ENCODE measurements around the gene VHLL. TPM values are rescaled to one million over a fixed set of nuclear protein-coding genes. Genes with fewer than 3 reads are reported as not detected.

Gene VHLL
- polyA plus RNA-seq, 3 donors, result not detected

DNA sequence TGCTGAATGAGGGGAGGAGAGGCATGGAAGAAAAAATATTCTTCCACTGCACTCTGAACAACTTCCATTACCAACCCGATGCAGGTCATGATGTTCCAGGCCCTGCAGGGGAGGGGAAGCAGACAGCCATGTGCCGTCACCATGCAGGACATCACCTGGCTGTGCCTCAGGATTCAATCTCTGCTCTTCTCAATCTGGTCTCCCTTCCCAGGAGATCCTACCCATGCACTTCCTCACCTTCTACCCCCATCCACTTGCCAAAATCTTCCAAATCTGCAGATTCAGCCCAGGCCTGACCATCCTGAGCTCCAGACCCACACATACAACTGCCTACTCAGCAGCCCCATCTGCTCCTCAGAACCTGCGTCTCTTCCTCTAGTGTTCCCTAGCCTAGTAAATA is 45.5 kb downstream of the VHLL start:
- Histone ChIP-seq H3K4me3 (replicated peaks in 1 of 3; ENCODE audit: low read depth in 2 of 3, low read length in 3 of 3) (no peak overlapping the region), H3K27ac (ENCODE audit: low read depth in 1 of 2, low read length in 2 of 2) (no peak overlapping the region), H3K27me3 (ENCODE audit: control insufficient read depth in 2 of 2, insufficient read depth in 2 of 2, low read length in 2 of 2) (no peaks in the 10 kb centered on the region), H4K20me1 (ENCODE audit: insufficient read depth, low read length) (peaks cover 60% of the 10 kb centered on the region), H2AFZ (ENCODE audit: insufficient read depth, low read depth, low read length, poor library complexity, severe bottlenecking) (no peak overlapping the region), H3K4me2 (replicated peaks; ENCODE audit: extremely low read depth, low read length, poor library complexity, severe bottlenecking) (no peak overlapping the region), H3K36me3 (replicated peaks in 1 of 2; ENCODE audit: control insufficient read depth in 1 of 2, insufficient read depth in 2 of 2, low read length in 2 of 2) (peaks cover 91 to 93% of the 10 kb centered on the region in 2 donors), H3K79me2 (ENCODE audit: insufficient read depth, low read length) (no peaks in the 10 kb centered on the region), H3K9ac (ENCODE audit: insufficient read depth, low read length, poor library complexity, severe bottlenecking) (no peak overlapping the region), H3K9me3 (replicated peaks in 1 of 2; ENCODE audit: control insufficient read depth in 1 of 2, insufficient read depth in 1 of 2, low read length in 2 of 2) (no peaks in the 10 kb centered on the region), H3K4me1 (ENCODE audit: control insufficient read depth in 1 of 2, insufficient read depth in 2 of 2, low read length in 2 of 2) (no peaks in the 10 kb centered on the region)
- no peak for DNase-seq
- Mint-ChIP-seq H3K27me3 (ENCODE audit: low read depth in 3 of 3) (peaks cover 0 to 1% (median 0%) of the 10 kb centered on the region in 3 donors), H3K4me3 (no peak overlapping the region), H3K27ac (peak overlapping the region in 2 of 7 donors; percentile 40 to 73), H3K36me3 (peaks cover 79 to 95% of the 10 kb centered on the region in 2 donors), H3K9me3 (peaks cover 0 to 1% (median 0%) of the 10 kb centered on the region in 7 donors), H3K4me1 (no peaks in the 10 kb centered on the region)
- intact Hi-C loops (cut with micrococcal nuclease), result no loop called here
- 92% methylated on average over 3 of the region's 3 CpGs for WGBS (ENCODE audit: insufficient coverage)
- TF ChIP-seq, protein P1, sequence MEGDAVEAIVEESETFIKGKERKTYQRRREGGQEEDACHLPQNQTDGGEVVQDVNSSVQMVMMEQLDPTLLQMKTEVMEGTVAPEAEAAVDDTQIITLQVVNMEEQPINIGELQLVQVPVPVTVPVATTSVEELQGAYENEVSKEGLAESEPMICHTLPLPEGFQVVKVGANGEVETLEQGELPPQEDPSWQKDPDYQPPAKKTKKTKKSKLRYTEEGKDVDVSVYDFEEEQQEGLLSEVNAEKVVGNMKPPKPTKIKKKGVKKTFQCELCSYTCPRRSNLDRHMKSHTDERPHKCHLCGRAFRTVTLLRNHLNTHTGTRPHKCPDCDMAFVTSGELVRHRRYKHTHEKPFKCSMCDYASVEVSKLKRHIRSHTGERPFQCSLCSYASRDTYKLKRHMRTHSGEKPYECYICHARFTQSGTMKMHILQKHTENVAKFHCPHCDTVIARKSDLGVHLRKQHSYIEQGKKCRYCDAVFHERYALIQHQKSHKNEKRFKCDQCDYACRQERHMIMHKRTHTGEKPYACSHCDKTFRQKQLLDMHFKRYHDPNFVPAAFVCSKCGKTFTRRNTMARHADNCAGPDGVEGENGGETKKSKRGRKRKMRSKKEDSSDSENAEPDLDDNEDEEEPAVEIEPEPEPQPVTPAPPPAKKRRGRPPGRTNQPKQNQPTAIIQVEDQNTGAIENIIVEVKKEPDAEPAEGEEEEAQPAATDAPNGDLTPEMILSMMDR (IDR thresholded peaks at IDR 0.05), result no peak

DNA sequence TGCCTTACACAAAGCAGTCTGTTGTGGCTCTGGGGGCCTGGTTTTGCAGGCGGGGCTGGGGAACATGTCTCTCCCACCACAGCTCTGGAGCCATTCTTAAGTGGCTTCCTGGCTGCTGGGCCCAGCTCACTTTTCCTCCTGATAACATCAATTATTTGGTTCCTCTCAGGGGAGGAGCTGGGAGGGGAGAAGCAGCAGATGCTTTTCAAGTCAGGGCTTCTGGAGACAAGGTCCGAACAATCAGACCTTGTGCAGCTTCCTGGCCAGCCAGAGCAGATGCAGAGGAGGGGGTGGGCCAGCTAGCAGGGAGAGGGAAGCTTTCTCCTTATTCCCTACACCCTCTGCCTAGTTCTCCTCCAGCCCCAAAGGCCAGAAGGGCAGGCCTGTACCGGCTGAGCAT is 47.6 kb downstream of the VHLL start:
- peaks cover 4 to 11% (median 7%) of the 10 kb centered on the region in 3 donors for H3K27me3 Mint-ChIP-seq (ENCODE audit: low read depth in 3 of 3)
- Histone ChIP-seq H3K27me3 (ENCODE audit: control insufficient read depth in 2 of 2, insufficient read depth in 2 of 2, low read length in 2 of 2) (peaks cover 0 to 8% of the 10 kb centered on the region in 2 donors), H2AFZ (ENCODE audit: insufficient read depth, low read depth, low read length, poor library complexity, severe bottlenecking) (no peak overlapping the region), H4K20me1 (ENCODE audit: insufficient read depth, low read length) (peaks cover 63% of the 10 kb centered on the region), H3K4me3 (replicated peaks in 1 of 3; ENCODE audit: low read depth in 2 of 3, low read length in 3 of 3) (no peak overlapping the region), H3K36me3 (replicated peaks in 1 of 2; ENCODE audit: control insufficient read depth in 1 of 2, insufficient read depth in 2 of 2, low read length in 2 of 2) (peaks cover 70 to 72% of the 10 kb centered on the region in 2 donors), H3K79me2 (ENCODE audit: insufficient read depth, low read length) (no peaks in the 10 kb centered on the region), H3K9ac (ENCODE audit: insufficient read depth, low read length, poor library complexity, severe bottlenecking) (no peak overlapping the region), H3K4me2 (replicated peaks; ENCODE audit: extremely low read depth, low read length, poor library complexity, severe bottlenecking) (no peak overlapping the region), H3K4me1 (ENCODE audit: control insufficient read depth in 1 of 2, insufficient read depth in 2 of 2, low read length in 2 of 2) (no peaks in the 10 kb centered on the region), H3K27ac (ENCODE audit: low read depth in 1 of 2, low read length in 2 of 2) (no peak overlapping the region), H3K9me3 (replicated peaks in 1 of 2; ENCODE audit: control insufficient read depth in 1 of 2, insufficient read depth in 1 of 2, low read length in 2 of 2) (no peaks in the 10 kb centered on the region)
- H3K9me3 Mint-ChIP-seq, result no peaks in the 10 kb centered on the region
- H3K4me1 Mint-ChIP-seq, result no peaks in the 10 kb centered on the region
- no peak overlapping the region for H3K4me3 Mint-ChIP-seq
- DNase-seq, result no peak
- intact Hi-C loops (cut with micrococcal nuclease), result no loop called here
- no CpG with 5 or more reads among the region's 3 CpGs for WGBS (ENCODE audit: insufficient coverage)
- peaks cover 59 to 74% of the 10 kb centered on the region in 2 donors for H3K36me3 Mint-ChIP-seq
- TF ChIP-seq, protein P1 (IDR thresholded peaks at IDR 0.05), result no peak
- H3K27ac Mint-ChIP-seq, result peak overlapping the region in 1 of 7 donors; percentile 38
